Activated T-helper 1 cell treated with anti-CD3 and anti-CD28 coated beads, Interleukin-2, amount 50 U/mL, for 16 hours (primary cell): ENCODE measurements around the gene LANCL1.
"Not testable (repeated sequence)": the region's sequence is repeated elsewhere in the genome, so short reads cannot be mapped to it uniquely, and the experiment has no call there.

Experiments
- DNase-seq, 2 donors: peaks; one replicate each; pipeline ENCODE4 v3.0.0-alpha.2; 2020; ENCODE audit warnings: low read depth in 1 of 2, low spot score in 1 of 2

Gene LANCL1

DNA sequence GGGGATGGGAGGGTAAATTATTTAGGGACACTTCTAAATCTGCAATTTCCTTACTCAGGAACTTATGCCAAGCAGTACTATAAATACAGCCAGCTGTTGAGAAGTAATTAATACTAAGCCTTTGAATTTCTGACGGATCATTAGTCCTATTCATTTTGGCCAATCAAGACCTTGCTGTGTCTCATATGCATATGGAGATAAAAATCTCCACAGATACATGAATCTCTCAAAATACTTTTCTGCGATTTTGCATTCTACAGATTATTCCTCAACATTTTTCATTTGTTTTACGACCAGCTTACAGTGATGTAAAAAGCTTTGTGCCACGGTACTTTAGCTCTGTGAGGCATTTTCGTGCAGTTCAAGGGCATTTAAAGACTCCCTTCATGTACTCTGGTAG, 16.7 kb downstream of the LANCL1 start:
- no peak for DNase-seq

DNA sequence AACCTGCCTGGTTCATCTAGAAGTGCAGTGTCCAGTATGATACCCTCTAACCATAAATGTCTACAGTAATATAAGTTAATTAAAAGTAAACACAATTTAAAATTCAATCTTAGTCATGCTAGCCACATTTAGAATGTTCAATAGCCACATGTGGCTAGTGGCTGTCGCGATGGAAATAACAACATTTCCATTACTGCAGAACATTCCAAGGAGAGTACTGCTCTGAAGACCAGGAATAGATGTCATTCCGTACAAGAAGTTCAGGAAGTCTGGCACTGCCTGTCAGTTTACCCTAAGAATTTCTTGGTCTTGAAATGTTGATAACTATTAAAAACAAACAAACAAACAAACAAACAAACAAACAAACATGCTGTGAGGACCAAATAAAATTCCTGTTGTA, 17.2 kb downstream of the LANCL1 start:
- DNase-seq: no peak

- no peak for DNase-seq
These were observed 18.2 kb downstream of the LANCL1 start for GRCh38 chr2:210458395-210458794.

GRCh38 chr2:210456571-210456970, 20.0 kb downstream of the LANCL1 start:
- no peak for DNase-seq

DNA sequence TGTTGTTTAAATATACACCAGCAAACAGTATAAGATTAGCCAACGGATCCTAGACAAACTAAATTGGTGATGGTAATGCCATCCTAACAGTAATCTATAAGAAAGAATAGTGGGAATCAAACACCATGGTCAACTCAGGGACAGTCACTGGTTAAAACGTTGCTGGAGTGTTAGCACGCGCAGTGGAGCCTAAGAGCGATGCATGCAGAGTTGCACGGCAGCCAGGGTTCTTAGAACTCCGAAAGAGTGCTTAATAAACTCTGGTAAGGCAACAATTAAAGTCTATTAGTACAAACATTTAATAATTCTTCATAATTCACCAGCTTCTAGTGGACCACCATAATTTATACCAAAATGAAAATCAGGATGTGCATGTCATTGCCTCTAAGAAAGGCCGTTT, 22.2 kb downstream of the LANCL1 start:
- no peak for DNase-seq

DNA sequence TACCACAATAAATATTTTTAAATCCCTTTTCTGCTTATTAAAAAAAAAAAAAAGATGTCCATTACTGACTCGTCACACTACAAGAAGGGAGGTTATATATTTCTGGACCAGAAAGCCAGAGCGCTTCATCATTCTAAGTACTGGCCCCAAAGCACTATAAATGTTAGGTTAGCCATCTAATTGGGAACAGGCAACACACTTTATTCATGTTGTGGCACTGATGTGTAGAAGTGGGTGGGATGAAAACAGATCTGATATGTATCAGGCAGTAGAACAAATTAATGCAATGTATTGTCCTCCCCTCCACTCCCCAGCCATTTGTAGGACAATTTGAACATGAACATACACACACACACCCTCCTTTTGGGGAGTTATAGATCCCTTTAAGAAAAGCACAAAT, 24.4 kb downstream of the LANCL1 start:
- no peak for DNase-seq

- not testable (repeated sequence) for DNase-seq
These were observed 25.6 kb downstream of the LANCL1 start for GRCh38 chr2:210450942-210451341.

DNA sequence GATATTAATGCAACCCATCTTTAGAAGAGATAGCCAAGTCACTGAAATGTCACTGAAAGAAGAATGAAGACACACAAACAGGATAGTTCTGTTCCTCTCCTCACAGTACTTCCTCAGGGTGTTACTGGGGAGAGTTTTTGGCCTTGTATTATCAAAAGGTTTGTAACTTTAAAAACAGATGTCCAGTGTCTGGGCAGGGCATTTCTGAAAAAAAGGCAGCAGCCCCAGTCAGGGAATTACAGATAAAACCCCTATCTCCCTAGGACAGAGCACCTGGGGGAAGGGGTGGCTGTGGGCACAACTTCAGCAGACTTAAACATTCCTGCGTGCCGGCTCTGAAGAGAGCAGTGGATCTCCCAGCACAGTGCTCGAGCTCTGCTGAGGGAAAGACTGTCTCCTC, 30.8 kb downstream of the LANCL1 start:
- DNase-seq: no peak

GRCh38 chr2:210445116-210445707, 31.3 kb downstream of the LANCL1 start:
- DNase-seq: no peak

DNA sequence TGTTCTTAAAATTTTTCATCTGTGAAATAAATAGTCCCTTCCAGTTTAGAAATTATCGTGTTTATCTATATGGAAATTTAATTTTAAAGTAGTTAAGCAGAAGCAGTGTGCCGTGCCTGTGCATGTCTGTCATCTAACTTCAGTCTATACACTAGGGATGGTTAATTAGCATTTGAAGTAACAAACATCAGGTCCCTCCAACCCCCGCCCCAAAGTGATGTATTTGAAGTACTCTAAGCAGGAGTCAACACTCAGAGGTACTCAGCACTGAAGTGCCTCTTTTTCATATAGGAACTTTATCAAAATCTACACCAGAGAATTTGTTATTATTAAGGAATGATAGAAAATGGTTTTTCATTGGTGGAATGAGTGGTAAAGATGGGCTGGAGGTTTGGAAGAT, 33.0 kb downstream of the LANCL1 start:
- no peak for DNase-seq

DNA sequence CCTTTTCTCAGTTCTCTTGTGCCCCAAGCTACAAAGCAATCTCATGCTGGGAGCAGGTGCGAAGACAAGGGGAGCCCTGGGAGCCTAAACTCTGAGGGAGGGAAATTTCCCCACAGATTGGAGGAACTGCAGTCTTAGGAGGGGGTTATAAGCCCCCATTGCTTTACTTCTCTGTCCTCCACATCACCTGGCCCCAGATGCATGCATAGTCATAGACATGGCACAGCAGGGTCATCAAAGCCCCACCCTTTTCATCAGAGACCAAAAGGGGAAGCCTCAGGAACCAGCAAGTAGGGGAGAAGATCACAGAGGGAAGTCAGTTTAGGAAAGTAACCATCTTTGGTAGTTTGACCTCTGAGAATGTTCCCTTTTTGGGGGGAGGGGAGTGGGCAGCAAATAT, 33.7 kb downstream of the LANCL1 start:
- DNase-seq: no peak

GRCh38 chr2:210442457-210442856, 34.1 kb downstream of the LANCL1 start:
- DNase-seq: no peak

DNA sequence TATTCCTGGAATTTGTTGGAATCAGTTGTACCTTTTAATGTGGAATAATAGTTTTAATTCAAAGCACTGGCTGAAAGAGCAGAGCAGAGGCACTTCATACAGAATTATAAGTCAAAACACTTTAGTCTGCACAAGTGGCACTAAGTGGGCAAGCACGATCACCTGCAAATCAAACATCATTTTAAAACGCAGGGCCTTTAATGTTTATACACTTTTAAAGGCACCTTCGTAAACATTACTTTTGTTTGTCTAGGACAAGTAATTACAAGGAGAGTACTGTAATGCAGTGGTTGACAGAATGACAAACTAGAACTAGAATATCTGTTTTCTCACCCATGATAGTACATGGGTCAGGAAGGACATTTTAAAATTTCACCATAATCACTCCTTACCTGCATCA, 36.4 kb downstream of the LANCL1 start:
- DNase-seq: no peak

- no peak for DNase-seq
These were observed 41.1 kb downstream of the LANCL1 start for GRCh38 chr2:210435439-210435838.

GRCh38 chr2:210432633-210433032, 43.9 kb downstream of the LANCL1 start:
- DNase-seq: no peak

DNA sequence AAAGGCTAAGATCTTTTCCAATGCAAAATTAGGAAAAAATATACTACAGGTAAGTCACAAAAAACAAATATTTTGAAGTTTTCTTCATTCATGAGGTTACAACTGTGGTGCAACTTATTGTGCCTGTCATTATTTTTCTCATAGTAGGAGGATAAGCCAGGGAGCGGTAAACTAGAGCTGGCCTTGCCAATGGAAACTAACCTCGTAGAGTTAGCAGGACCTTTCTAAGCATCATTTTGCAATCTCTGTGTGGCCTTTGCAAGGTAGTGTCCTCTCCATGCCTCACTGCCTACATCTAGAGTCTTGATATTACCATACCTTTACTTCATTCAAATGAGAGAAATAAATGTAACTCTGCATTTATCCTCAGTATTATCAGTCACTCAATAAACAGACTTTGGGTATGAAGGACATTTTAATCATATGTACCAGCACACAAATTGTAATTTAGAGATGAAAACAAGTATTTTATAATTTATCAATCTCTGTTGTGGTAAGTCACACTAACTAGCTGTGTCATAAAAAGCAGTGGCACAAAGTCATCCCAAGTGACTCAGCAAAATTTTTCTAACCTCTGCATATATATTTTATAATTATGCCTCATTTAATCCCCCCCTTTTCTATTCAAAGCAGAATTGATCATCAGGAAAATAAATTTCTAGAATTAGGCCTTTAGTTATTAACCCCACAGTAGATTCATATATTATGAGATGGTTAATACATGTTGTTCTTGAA, 47.0 kb downstream of the LANCL1 start:
- DNase-seq: no peak

GRCh38 chr2:210428393-210429179, 48.0 kb downstream of the LANCL1 start:
- DNase-seq: no peak

- not testable (repeated sequence) for DNase-seq
These were observed 49.2 kb downstream of the LANCL1 start for GRCh38 chr2:210427309-210427708.

DNA sequence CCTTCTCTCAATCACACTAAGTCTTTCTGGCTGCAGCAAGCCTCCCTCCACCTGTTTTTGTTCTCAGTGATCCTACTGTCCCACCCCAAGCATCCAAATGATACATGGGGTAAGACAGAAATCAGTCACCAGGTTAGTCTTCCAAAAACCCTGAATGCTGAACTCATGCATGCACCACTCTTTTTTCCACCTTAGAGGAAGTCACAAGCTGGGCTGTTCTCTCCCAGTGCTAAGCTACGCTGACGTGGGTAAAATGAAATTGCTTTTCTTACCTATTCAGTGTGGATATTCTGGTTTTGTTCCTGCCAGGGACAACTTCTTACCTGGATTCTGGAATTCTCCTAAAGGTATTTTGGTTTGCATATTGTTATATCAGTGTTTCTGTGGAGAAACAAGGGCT, 54.2 kb downstream of the LANCL1 start:
- no peak for DNase-seq

DNA sequence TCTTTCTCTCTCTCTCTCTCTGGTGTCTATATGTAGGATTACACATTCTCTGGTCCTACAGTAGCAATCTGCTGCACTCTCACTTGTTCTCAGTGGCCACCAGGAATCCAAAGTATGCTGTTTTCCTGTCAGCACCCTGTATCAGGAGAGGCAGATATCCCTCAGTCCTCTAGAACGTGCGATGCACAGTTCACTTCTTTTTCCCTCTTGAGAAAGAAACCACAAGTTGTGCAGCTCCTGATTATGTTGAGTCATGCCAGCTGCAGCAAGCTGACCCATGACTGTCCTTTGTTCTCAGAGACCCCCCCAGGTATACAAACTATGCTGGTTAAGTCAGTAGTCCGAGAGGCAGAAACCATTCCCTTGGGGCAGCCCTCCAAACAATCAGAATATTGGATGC, 54.6 kb downstream of the LANCL1 start:
- DNase-seq: no peak

DNA sequence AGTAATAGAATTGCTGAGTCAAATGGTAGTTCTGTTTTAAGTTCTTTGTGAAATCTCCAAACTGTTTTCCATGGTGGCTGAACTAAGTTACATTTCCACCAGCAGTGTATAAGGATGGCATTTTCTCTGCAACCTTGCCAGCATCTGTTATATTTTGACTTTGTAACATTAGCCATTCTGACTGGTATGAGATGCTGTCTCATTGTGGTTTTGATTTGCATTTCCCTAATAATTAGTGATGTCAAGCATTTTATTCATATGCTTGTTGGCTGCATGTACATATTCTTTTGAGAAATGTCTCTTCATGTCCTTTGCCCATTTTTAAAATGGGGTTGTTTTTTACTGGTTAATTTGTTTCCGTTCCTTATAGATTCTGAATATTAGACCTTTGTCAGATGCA, 63.9 kb downstream of the LANCL1 start:
- no peak for DNase-seq

DNA sequence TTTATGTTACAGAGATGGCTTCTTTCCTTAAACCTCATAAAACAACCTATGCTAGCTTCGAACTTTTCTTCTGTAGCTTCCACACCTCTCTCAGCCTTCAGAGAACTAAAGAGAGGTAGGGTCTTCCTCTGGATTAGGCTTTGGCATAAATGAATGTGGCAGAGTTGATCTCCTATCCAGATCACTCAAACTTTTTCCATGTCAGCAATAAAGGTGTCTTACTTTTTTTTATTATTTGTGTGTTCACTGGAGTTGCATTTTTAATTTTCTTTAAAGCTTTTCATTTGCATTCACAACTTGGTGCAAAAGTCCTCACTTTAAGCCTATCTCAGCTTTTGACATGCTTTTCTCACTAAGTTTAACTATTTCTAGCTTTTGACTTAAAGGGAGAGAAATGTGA, 66.0 kb downstream of the LANCL1 start:
- DNase-seq: no peak
